ENCODE data around the gene EXOC4. TPM values are rescaled to one million over a fixed set of nuclear protein-coding genes. Genes with fewer than 3 reads are reported as not detected.

Gene EXOC4
- total RNA-seq, 1 experiment from 2014 or later = 66.2 TPM

- H3K27me3 ChIP-seq (replicated peaks; ENCODE audit: control insufficient read depth, insufficient read depth, low read length) = no peaks in the 10 kb centered on the region
- no peaks in the 10 kb centered on the region for H3K36me3 Mint-ChIP-seq (ENCODE audit: insufficient read depth, unreplicated experiment)
- BruUV-seq (replicated peaks) = no TSS peak
- TF ChIP-seq, protein P1, sequence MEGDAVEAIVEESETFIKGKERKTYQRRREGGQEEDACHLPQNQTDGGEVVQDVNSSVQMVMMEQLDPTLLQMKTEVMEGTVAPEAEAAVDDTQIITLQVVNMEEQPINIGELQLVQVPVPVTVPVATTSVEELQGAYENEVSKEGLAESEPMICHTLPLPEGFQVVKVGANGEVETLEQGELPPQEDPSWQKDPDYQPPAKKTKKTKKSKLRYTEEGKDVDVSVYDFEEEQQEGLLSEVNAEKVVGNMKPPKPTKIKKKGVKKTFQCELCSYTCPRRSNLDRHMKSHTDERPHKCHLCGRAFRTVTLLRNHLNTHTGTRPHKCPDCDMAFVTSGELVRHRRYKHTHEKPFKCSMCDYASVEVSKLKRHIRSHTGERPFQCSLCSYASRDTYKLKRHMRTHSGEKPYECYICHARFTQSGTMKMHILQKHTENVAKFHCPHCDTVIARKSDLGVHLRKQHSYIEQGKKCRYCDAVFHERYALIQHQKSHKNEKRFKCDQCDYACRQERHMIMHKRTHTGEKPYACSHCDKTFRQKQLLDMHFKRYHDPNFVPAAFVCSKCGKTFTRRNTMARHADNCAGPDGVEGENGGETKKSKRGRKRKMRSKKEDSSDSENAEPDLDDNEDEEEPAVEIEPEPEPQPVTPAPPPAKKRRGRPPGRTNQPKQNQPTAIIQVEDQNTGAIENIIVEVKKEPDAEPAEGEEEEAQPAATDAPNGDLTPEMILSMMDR (IDR thresholded peaks at IDR 0.05; ENCODE audit: insufficient read depth in 1 of 2, low read depth in 1 of 2, low read length in 1 of 2, severe bottlenecking in 1 of 2, unreplicated experiment in 1 of 2) = no peak
- CTCF ChIA-PET = interaction anchor here (0.6 kb wide), 1 partner anchor 399 kb away, joined by 4 read pairs; no protein-coding TSS in a partner anchor
- no peaks in the 10 kb centered on the region for H3K9me3 Mint-ChIP-seq (ENCODE audit: unreplicated experiment)
- H3K9me3 ChIP-seq = no peaks in the 10 kb centered on the region
- POLR2A ChIA-PET = no interaction called here
- DNase-seq = no peak
- no peak overlapping the region for H3K27ac Mint-ChIP-seq (ENCODE audit: unreplicated experiment)
- no peak overlapping the region for H3K4me3 Mint-ChIP-seq (ENCODE audit: unreplicated experiment)
- H3K4me3 ChIP-seq (ENCODE audit: low read depth, low read length) = no peak overlapping the region
- intact Hi-C loops (cut with micrococcal nuclease; ENCODE audit: unreplicated experiment) = no loop called here
- H3K4me1 ChIP-seq = no peaks in the 10 kb centered on the region
- peaks cover 7% of the 10 kb centered on the region for H3K4me1 Mint-ChIP-seq (ENCODE audit: low read depth, unreplicated experiment)
- no peaks in the 10 kb centered on the region for H3K27me3 Mint-ChIP-seq (ENCODE audit: insufficient read depth, unreplicated experiment)
- H3K36me3 ChIP-seq (ENCODE audit: control insufficient read depth, insufficient read depth, low read length) = no peaks in the 10 kb centered on the region
Observed at GRCh38 chr7:133458688-133459087, 205.8 kb downstream of the EXOC4 start.

DNA sequence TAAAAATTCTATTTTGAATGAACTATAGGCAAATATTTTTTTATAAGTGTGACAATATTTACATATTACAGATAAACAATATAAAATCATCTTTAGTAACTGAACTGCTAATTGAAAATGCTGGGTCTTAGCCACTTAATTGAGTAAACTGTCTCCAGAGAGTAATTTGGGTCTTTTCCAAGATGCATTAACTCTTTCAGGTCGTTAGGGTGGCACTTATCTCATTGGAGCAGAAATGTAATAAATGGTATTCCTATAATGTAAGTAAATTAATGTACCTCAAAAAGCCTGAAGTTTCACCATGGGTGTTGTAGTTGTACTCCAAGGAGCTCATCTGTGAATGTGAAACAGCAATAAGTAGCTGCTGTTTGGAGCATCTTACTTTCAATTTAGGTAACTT is 208.5 kb downstream of the EXOC4 start:
- no peaks in the 10 kb centered on the region for H3K9me3 ChIP-seq
- H3K27me3 Mint-ChIP-seq (ENCODE audit: insufficient read depth, unreplicated experiment) = no peaks in the 10 kb centered on the region
- DNase-seq = no peak
- H3K4me1 ChIP-seq = no peaks in the 10 kb centered on the region
- H3K27ac Mint-ChIP-seq (ENCODE audit: unreplicated experiment) = no peak overlapping the region
- intact Hi-C loops (cut with micrococcal nuclease; ENCODE audit: unreplicated experiment) = no loop called here
- peaks cover 7% of the 10 kb centered on the region for H3K4me1 Mint-ChIP-seq (ENCODE audit: low read depth, unreplicated experiment)
- H3K36me3 Mint-ChIP-seq (ENCODE audit: insufficient read depth, unreplicated experiment) = no peaks in the 10 kb centered on the region
- H3K9me3 Mint-ChIP-seq (ENCODE audit: unreplicated experiment) = no peaks in the 10 kb centered on the region
- BruUV-seq (replicated peaks) = no TSS peak
- H3K4me3 Mint-ChIP-seq (ENCODE audit: unreplicated experiment) = no peak overlapping the region
- TF ChIP-seq, protein P1 (IDR thresholded peaks at IDR 0.05; ENCODE audit: insufficient read depth in 1 of 2, low read depth in 1 of 2, low read length in 1 of 2, severe bottlenecking in 1 of 2, unreplicated experiment in 1 of 2) = no peak
- no peaks in the 10 kb centered on the region for H3K27me3 ChIP-seq (replicated peaks; ENCODE audit: control insufficient read depth, insufficient read depth, low read length)
- no peaks in the 10 kb centered on the region for H3K36me3 ChIP-seq (ENCODE audit: control insufficient read depth, insufficient read depth, low read length)
- ChIA-PET POLR2A (no interaction called here), CTCF (no interaction called here)
- no peak overlapping the region for H3K4me3 ChIP-seq (ENCODE audit: low read depth, low read length)

GRCh38 chr7:133475655-133476054 is 222.8 kb downstream of the EXOC4 start:
- TF ChIP-seq, protein P1 (IDR thresholded peaks at IDR 0.05; ENCODE audit: insufficient read depth in 1 of 2, low read depth in 1 of 2, low read length in 1 of 2, severe bottlenecking in 1 of 2, unreplicated experiment in 1 of 2) = no peak
- POLR2A ChIA-PET = no interaction called here

More at GRCh38 chr7:133475655-133476054, 222.8 kb downstream of the EXOC4 start:
- Mint-ChIP-seq H3K4me1 (ENCODE audit: low read depth, unreplicated experiment) (peaks cover 6% of the 10 kb centered on the region), H3K36me3 (ENCODE audit: insufficient read depth, unreplicated experiment) (no peaks in the 10 kb centered on the region), H3K27ac (ENCODE audit: unreplicated experiment) (no peak overlapping the region), H3K27me3 (ENCODE audit: insufficient read depth, unreplicated experiment) (no peaks in the 10 kb centered on the region), H3K9me3 (ENCODE audit: unreplicated experiment) (no peaks in the 10 kb centered on the region), H3K4me3 (ENCODE audit: unreplicated experiment) (no peak overlapping the region)
- Histone ChIP-seq H3K27me3 (replicated peaks; ENCODE audit: control insufficient read depth, insufficient read depth, low read length) (no peaks in the 10 kb centered on the region), H3K4me3 (ENCODE audit: low read depth, low read length) (no peak overlapping the region), H3K9me3 (no peaks in the 10 kb centered on the region), H3K4me1 (no peaks in the 10 kb centered on the region), H3K36me3 (ENCODE audit: control insufficient read depth, insufficient read depth, low read length) (0 out of 2 replicates have a peak, but pooled peaks cover 1% of the 10 kb centered on the region)
- DNase-seq = no peak
- CTCF ChIA-PET = interaction anchor here (0.6 kb wide), 1 partner anchor 45 kb away, joined by 4 read pairs; no protein-coding TSS in a partner anchor
- intact Hi-C loops (cut with micrococcal nuclease; ENCODE audit: unreplicated experiment) = no loop called here
- BruUV-seq (replicated peaks) = no TSS peak
